OCI-LY7 (cell line): ENCODE results near the gene MTOR.

ENCODE experiments used
- CTCF ChIP-seq: fragments of 200-600 bp; sonication (generic); conservative IDR thresholded peaks from 2 replicates; pipeline ENCODE4 v1.5.1; 2014; ENCODE audit warnings: mild to moderate bottlenecking, antibody characterized with exemption, low read length, moderate library complexity, mixed read lengths
- EZH2phosphoT487 ChIP-seq: fragments of 200-600 bp; sonication (generic); IDR thresholded peaks from 2 replicates; pipeline ENCODE4 v1.6.1; 2018; ENCODE audit warnings: low read depth, borderline replicate concordance, mild to moderate bottlenecking, mixed run types, antibody characterized with exemption, low read length, moderate library complexity, mixed read lengths

DNA sequence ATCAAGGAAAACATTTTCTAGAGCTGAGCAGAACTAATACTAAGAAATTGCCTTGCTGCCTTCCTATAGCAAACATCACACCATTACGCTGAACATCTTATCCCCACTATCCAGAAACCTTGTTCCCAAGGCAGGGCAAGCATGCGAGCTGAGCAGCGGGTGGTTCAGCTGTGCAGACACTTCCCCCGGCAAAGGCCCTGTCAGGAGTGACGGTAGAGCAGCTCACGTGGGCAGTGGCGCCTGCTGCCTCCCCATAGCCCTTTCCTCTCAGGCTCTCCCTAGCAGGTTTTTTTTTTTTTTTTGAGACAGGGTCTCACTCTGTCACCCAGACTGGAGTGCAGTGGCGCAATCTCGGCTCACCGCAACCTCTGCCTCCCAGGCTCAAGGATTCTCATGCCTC lies 86.9 kb downstream of the MTOR start:
- TF ChIP-seq CTCF, result no peak
- no peak for TF ChIP-seq EZH2phosphoT487
